NCI-H1930 (cell line): ENCODE data around the gene AMMECR1.

Experiments
- DNase-seq, 2 experiments: peaks; one replicate each; lab custom pipeline; 2025; lab: John Stamatoyannopoulos, UW

The AMMECR1 gene

GRCh38 chrX:110211340-110211739 lies 106.5 kb downstream of the AMMECR1 start:
- DNase-seq, result no peak

GRCh38 chrX:110210417-110211139 lies 107.3 kb downstream of the AMMECR1 start:
- DNase-seq, result peak; percentile 23 to 30

- DNase-seq, result no peak
Measured at GRCh38 chrX:110208092-110208491, 109.8 kb downstream of the AMMECR1 start.

GRCh38 chrX:110204986-110205385 lies 112.9 kb downstream of the AMMECR1 start:
- no peak for DNase-seq

- DNase-seq, result no peak
Measured at GRCh38 chrX:110201799-110202198, 116.1 kb downstream of the AMMECR1 start.

- no peak for DNase-seq
Measured at GRCh38 chrX:110194977-110195376, 122.9 kb downstream of the AMMECR1 start.

- no peak for DNase-seq
Measured at GRCh38 chrX:110192516-110192915, 125.4 kb downstream of the AMMECR1 start.

- no peak for DNase-seq
Measured at GRCh38 chrX:110188701-110189558, 129.0 kb downstream of the AMMECR1 start.

- no peak for DNase-seq
Measured at GRCh38 chrX:110183314-110183713, 134.6 kb downstream of the AMMECR1 start.

- DNase-seq, result no peak
Measured at GRCh38 chrX:110182865-110183264, 135.0 kb downstream of the AMMECR1 start.

- DNase-seq, result no peak
Measured at GRCh38 chrX:110182362-110182761, 135.5 kb downstream of the AMMECR1 start.

GRCh38 chrX:110181459-110182137 lies 136.3 kb downstream of the AMMECR1 start:
- no peak for DNase-seq

- no peak for DNase-seq
Measured at GRCh38 chrX:110180928-110181310, 137.0 kb downstream of the AMMECR1 start.

- DNase-seq, result no peak
Measured at GRCh38 chrX:110180176-110180927, 137.5 kb downstream of the AMMECR1 start.

- no peak for DNase-seq
Measured at GRCh38 chrX:110178179-110178865, 139.6 kb downstream of the AMMECR1 start.

- DNase-seq, result no peak
Measured at GRCh38 chrX:110175696-110176095, 142.2 kb downstream of the AMMECR1 start.

- no peak for DNase-seq
Measured at GRCh38 chrX:110175146-110175545, 142.7 kb downstream of the AMMECR1 start.

GRCh38 chrX:110173192-110174175 lies 144.4 kb downstream of the AMMECR1 start:
- no peak for DNase-seq

- no peak for DNase-seq
Measured at GRCh38 chrX:110172215-110172614, 145.7 kb downstream of the AMMECR1 start.

GRCh38 chrX:110171442-110171841 lies 146.4 kb downstream of the AMMECR1 start:
- DNase-seq, result no peak
